Measurements from ENCODE around the gene PHRF1. TPM values are rescaled to one million over a fixed set of nuclear protein-coding genes. Genes with fewer than 3 reads are reported as not detected.

Gene PHRF1
- total RNA-seq, 3 donors from 2014 or later (not counting 1 experiment from before 2014, with no cell fraction given): 46.1 to 52.0 (median 46.9) TPM

GRCh38 chr11:538431-539051, 37.7 kb upstream of the PHRF1 start:
- WGBS (ENCODE audit: insufficient coverage): 94% methylated on average over 20 of the region's 20 CpGs
- intact Hi-C loops (cut with micrococcal nuclease): no loop called here
- peaks cover 37% of the 10 kb centered on the region for H3K4me1 ChIP-seq (ENCODE audit: control insufficient read depth, insufficient read depth, low read length)
- TF ChIP-seq, protein P1, sequence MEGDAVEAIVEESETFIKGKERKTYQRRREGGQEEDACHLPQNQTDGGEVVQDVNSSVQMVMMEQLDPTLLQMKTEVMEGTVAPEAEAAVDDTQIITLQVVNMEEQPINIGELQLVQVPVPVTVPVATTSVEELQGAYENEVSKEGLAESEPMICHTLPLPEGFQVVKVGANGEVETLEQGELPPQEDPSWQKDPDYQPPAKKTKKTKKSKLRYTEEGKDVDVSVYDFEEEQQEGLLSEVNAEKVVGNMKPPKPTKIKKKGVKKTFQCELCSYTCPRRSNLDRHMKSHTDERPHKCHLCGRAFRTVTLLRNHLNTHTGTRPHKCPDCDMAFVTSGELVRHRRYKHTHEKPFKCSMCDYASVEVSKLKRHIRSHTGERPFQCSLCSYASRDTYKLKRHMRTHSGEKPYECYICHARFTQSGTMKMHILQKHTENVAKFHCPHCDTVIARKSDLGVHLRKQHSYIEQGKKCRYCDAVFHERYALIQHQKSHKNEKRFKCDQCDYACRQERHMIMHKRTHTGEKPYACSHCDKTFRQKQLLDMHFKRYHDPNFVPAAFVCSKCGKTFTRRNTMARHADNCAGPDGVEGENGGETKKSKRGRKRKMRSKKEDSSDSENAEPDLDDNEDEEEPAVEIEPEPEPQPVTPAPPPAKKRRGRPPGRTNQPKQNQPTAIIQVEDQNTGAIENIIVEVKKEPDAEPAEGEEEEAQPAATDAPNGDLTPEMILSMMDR (IDR thresholded peaks at IDR 0.05): no peak
- H3K9me3 ChIP-seq (ENCODE audit: control insufficient read depth, insufficient read depth, low read length): no peaks in the 10 kb centered on the region
- Mint-ChIP-seq H3K27me3 (ENCODE audit: low read depth in 2 of 2) (no peaks in the 10 kb centered on the region), H3K4me3 (peak overlapping the region; percentile 35), H3K4me1 (peaks cover 0 to 25% of the 10 kb centered on the region in 2 donors), H3K9me3 (no peaks in the 10 kb centered on the region), H3K27ac (no peak overlapping the region), H3K36me3 (no peaks in the 10 kb centered on the region)
- H3K4me3 ChIP-seq (ENCODE audit: low read length): no peak overlapping the region
- H3K27me3 ChIP-seq (ENCODE audit: control insufficient read depth, insufficient read depth, low read length): no peaks in the 10 kb centered on the region
- no peak overlapping the region for H3K27ac ChIP-seq (ENCODE audit: low read length)
- ATAC-seq (no peak), DNase-seq (no peak)
- no peaks in the 10 kb centered on the region for H3K36me3 ChIP-seq (ENCODE audit: control insufficient read depth, insufficient read depth, low read length)

- WGBS (ENCODE audit: insufficient coverage): 95% methylated on average over 8 of the region's 8 CpGs
- Mint-ChIP-seq H3K27me3 (ENCODE audit: low read depth in 2 of 2) (no peaks in the 10 kb centered on the region), H3K4me3 (no peak overlapping the region), H3K9me3 (no peaks in the 10 kb centered on the region), H3K4me1 (peaks cover 0 to 18% of the 10 kb centered on the region in 2 donors), H3K27ac (no peak overlapping the region), H3K36me3 (no peaks in the 10 kb centered on the region)
- H3K9me3 ChIP-seq (ENCODE audit: control insufficient read depth, insufficient read depth, low read length): no peaks in the 10 kb centered on the region
- ATAC-seq: no peak
- no peak overlapping the region for H3K4me3 ChIP-seq (ENCODE audit: low read length)
- no peak for DNase-seq
- no peak overlapping the region for H3K27ac ChIP-seq (ENCODE audit: low read length)
- intact Hi-C loops (cut with micrococcal nuclease): no loop called here
- H3K36me3 ChIP-seq (ENCODE audit: control insufficient read depth, insufficient read depth, low read length): no peaks in the 10 kb centered on the region
- no peaks in the 10 kb centered on the region for H3K27me3 ChIP-seq (ENCODE audit: control insufficient read depth, insufficient read depth, low read length)
- TF ChIP-seq, protein P1 (IDR thresholded peaks at IDR 0.05): no peak
- H3K4me1 ChIP-seq (ENCODE audit: control insufficient read depth, insufficient read depth, low read length): peaks cover 26% of the 10 kb centered on the region
These were observed 36.2 kb upstream of the PHRF1 start for GRCh38 chr11:539971-540481.

GRCh38 chr11:540583-541432, 35.5 kb upstream of the PHRF1 start:
- no peak overlapping the region for H3K27ac Mint-ChIP-seq
- Histone ChIP-seq H3K36me3 (ENCODE audit: control insufficient read depth, insufficient read depth, low read length) (no peaks in the 10 kb centered on the region), H3K4me1 (ENCODE audit: control insufficient read depth, insufficient read depth, low read length) (peaks cover 26% of the 10 kb centered on the region), H3K4me3 (ENCODE audit: low read length) (no peak overlapping the region), H3K27me3 (ENCODE audit: control insufficient read depth, insufficient read depth, low read length) (no peaks in the 10 kb centered on the region), H3K9me3 (ENCODE audit: control insufficient read depth, insufficient read depth, low read length) (no peaks in the 10 kb centered on the region), H3K27ac (ENCODE audit: low read length) (no peak overlapping the region)
- intact Hi-C loops (cut with micrococcal nuclease): no loop called here
- peaks cover 0 to 18% of the 10 kb centered on the region in 2 donors for H3K4me1 Mint-ChIP-seq
- no peak for ATAC-seq
- TF ChIP-seq, protein P1 (IDR thresholded peaks at IDR 0.05): no peak
- DNase-seq: no peak
- no peaks in the 10 kb centered on the region for H3K36me3 Mint-ChIP-seq
- H3K9me3 Mint-ChIP-seq: no peaks in the 10 kb centered on the region
- 93% methylated on average over 23 of the region's 23 CpGs for WGBS (ENCODE audit: insufficient coverage)
- no peak overlapping the region for H3K4me3 Mint-ChIP-seq
- no peaks in the 10 kb centered on the region for H3K27me3 Mint-ChIP-seq (ENCODE audit: low read depth in 2 of 2)

Data from natural killer cell (primary cell).